IMR-90 (cell line): ENCODE data around the gene AMOTL2. TPM values are rescaled to one million over a fixed set of nuclear protein-coding genes. Genes with fewer than 3 reads are reported as not detected.

ENCODE experiments used
- ATAC-seq: fragments of 200-7000 bp; cut with Tn5 transposase; 2 replicates; pipeline ENCODE4 v1.9.1; 2020; ENCODE audit warnings: low read depth, mild to moderate bottlenecking, moderate library complexity
- BruUV-seq: library from RNA; stranded (reverse); fragments of 400-500 nt; replicated peaks from 2 replicates; lab custom pipeline; 2021; lab: Mats Ljungman, UMichigan
- CTCF ChIA-PET: fragments of 300-600 bp; formaldehyde crosslinking; extraction: SDS; loops from one replicate; lab custom pipeline; 2021; ENCODE audit warnings: antibody characterized with exemption; lab: Yijun Ruan, JAX
- POLR2A ChIA-PET: fragments of 300-600 bp; sonication (Branson Sonifier 250); formaldehyde crosslinking; loops from one replicate; lab custom pipeline; 2022; ENCODE audit warnings: antibody characterized with exemption; ENCODE audit not compliant: unreplicated experiment; lab: Charles Lee
- DNase-seq: peaks from one replicate; pipeline ENCODE4 v3.0.0; 2013
- H2AFZ ChIP-seq: replicated peaks from 2 replicates; pipeline ENCODE3; 2013; ENCODE audit warnings: low read length, mild to moderate bottlenecking; ENCODE audit not compliant: poor library complexity
- H2AK5ac ChIP-seq: 2 replicates; pipeline ENCODE4 v1.6.1; 2013; ENCODE audit warnings: low read depth, low read length, inconsistent platforms
- H2AK9ac ChIP-seq: replicated peaks from 2 replicates; pipeline ENCODE3; 2013; ENCODE audit warnings: mild to moderate bottlenecking, low read depth, low read length, moderate library complexity; ENCODE audit not compliant: poor library complexity
- H2BK120ac ChIP-seq: 2 replicates; pipeline ENCODE4 v1.6.1; 2013; ENCODE audit warnings: low read depth, low read length, inconsistent platforms
- H2BK15ac ChIP-seq: 3 replicates; pipeline ENCODE4 v1.6.1; 2013; ENCODE audit warnings: low read depth, low read length, inconsistent platforms
- H2BK20ac ChIP-seq: 2 replicates; pipeline ENCODE4 v1.6.1; 2013; ENCODE audit warnings: low read depth, mild to moderate bottlenecking, inconsistent platforms, low read length, moderate library complexity
- H2BK5ac ChIP-seq: 2 replicates; pipeline ENCODE4 v1.6.1; 2013; ENCODE audit warnings: mild to moderate bottlenecking, low read depth, low read length, inconsistent platforms; ENCODE audit not compliant: poor library complexity, severe bottlenecking
- H3K14ac ChIP-seq: replicated peaks from 2 replicates; pipeline ENCODE4 v1.6.1; 2013; ENCODE audit warnings: low read depth, low read length, inconsistent platforms
- H3K18ac ChIP-seq: 2 replicates; pipeline ENCODE4 v1.6.1; 2013; ENCODE audit warnings: low read depth, low read length, control low read depth
- H3K23ac ChIP-seq: 2 replicates; pipeline ENCODE4 v1.6.1; 2013; ENCODE audit warnings: low read depth, low read length, inconsistent platforms
- H3K27ac ChIP-seq: 2 replicates; pipeline ENCODE4 v1.5.1; 2013; ENCODE audit warnings: mild to moderate bottlenecking, control low read depth, low read length; ENCODE audit not compliant: insufficient read depth
- H3K27me3 ChIP-seq: 2 replicates; pipeline ENCODE4 v1.6.1; 2013; ENCODE audit warnings: low read length; ENCODE audit not compliant: control insufficient read depth, insufficient read depth
- H3K36me3 ChIP-seq: 2 replicates; pipeline ENCODE4 v1.6.1; 2013; ENCODE audit warnings: low read length, mixed read lengths; ENCODE audit not compliant: control insufficient read depth, insufficient read depth
- H3K4ac ChIP-seq: 2 replicates; pipeline ENCODE4 v1.6.1; 2013; ENCODE audit warnings: low read depth, low read length, inconsistent platforms
- H3K4me1 ChIP-seq: 2 replicates; pipeline ENCODE4 v1.6.1; 2013; ENCODE audit warnings: low read length, mixed read lengths; ENCODE audit not compliant: control insufficient read depth, insufficient read depth
- H3K4me2 ChIP-seq: 2 replicates; pipeline ENCODE4 v1.6.1; 2013; ENCODE audit warnings: low read depth, mild to moderate bottlenecking, control low read depth, low read length, moderate library complexity
- H3K4me3 ChIP-seq: 2 replicates; pipeline ENCODE4 v1.5.1; 2013; ENCODE audit warnings: low read depth, mild to moderate bottlenecking, control low read depth, low read length, moderate library complexity; ENCODE audit not compliant: insufficient read depth
- H3K56ac ChIP-seq: 2 replicates; pipeline ENCODE4 v1.6.1; 2013; ENCODE audit warnings: low read length, inconsistent platforms; ENCODE audit not compliant: insufficient read depth; ENCODE audit errors: extremely low read depth
- H3K79me1 ChIP-seq, 2 experiments: 2 replicates each; pipeline ENCODE4 v1.6.1; 2013; ENCODE audit warnings: low read length in 2 of 2, inconsistent platforms in 1 of 2, low read depth in 1 of 2
- H3K9ac ChIP-seq: 2 replicates; pipeline ENCODE4 v1.6.1; 2013; ENCODE audit warnings: low read depth, low read length, control low read depth
- H3K9me1 ChIP-seq: 2 replicates; pipeline ENCODE4 v1.6.1; 2013; ENCODE audit warnings: low read length, inconsistent platforms; ENCODE audit not compliant: insufficient read depth
- H3K9me3 ChIP-seq: 2 replicates; pipeline ENCODE4 v1.6.1; 2013; ENCODE audit warnings: low read length; ENCODE audit not compliant: control insufficient read depth, insufficient read depth
- H4K20me1 ChIP-seq: 2 replicates; pipeline ENCODE4 v1.6.1; 2013; ENCODE audit warnings: low read length, inconsistent platforms; ENCODE audit not compliant: insufficient read depth
- H4K5ac ChIP-seq: 2 replicates; pipeline ENCODE4 v1.6.1; 2013; ENCODE audit warnings: mild to moderate bottlenecking, low read depth, low read length, control low read depth
- H4K8ac ChIP-seq, 2 experiments: 2 replicates each; pipeline ENCODE4 v1.6.1; 2013; ENCODE audit warnings: low read depth in 2 of 2, low read length in 2 of 2, control low read depth in 1 of 2, inconsistent platforms in 1 of 2
- H4K91ac ChIP-seq: 2 replicates; pipeline ENCODE4 v1.6.1; 2013; ENCODE audit warnings: low read depth, low read length, inconsistent platforms; ENCODE audit not compliant: insufficient read depth
- BHLHE40 ChIP-seq: fragments of 150-350 bp; IDR thresholded peaks from 2 replicates; pipeline ENCODE4 v1.6.1; 2016; ENCODE audit warnings: mild to moderate bottlenecking, low read depth, low read length
- CEBPB ChIP-seq: IDR thresholded peaks from 2 replicates; pipeline ENCODE4 v1.6.1; 2012; ENCODE audit warnings: low read depth, low read length, improper control_type of control experiment
- CTCF ChIP-seq: conservative IDR thresholded peaks from 2 replicates; pipeline ENCODE4 v1.5.1; 2012; ENCODE audit warnings: mild to moderate bottlenecking, low read depth, low read length, improper control_type of control experiment
- MAFK ChIP-seq: IDR thresholded peaks from 2 replicates; pipeline ENCODE4 v1.6.1; 2012; ENCODE audit warnings: low read depth, low read length, improper control_type of control experiment
- MAZ ChIP-seq: IDR thresholded peaks from 2 replicates; pipeline ENCODE4 v1.6.1; 2012; ENCODE audit warnings: low read depth, mild to moderate bottlenecking, low read length, improper control_type of control experiment, moderate library complexity, borderline replicate concordance
- RAD21 ChIP-seq: IDR thresholded peaks from 2 replicates; pipeline ENCODE4 v1.6.1; 2012; ENCODE audit warnings: low read length, improper control_type of control experiment
- RFX5 ChIP-seq: IDR thresholded peaks from 2 replicates; pipeline ENCODE4 v1.8.0; 2012; ENCODE audit warnings: low read depth, mild to moderate bottlenecking, low read length, moderate library complexity
- SMC3 ChIP-seq: fragments of 150-350 bp; IDR thresholded peaks from 2 replicates; pipeline ENCODE4 v1.6.1; 2016; ENCODE audit warnings: low read depth, mild to moderate bottlenecking, antibody characterized with exemption, low read length, moderate library complexity
- USF2 ChIP-seq: fragments of 150-350 bp; IDR thresholded peaks from 2 replicates; pipeline ENCODE4 v1.6.1; 2017; ENCODE audit warnings: mild to moderate bottlenecking, antibody characterized with exemption, low read length, low read depth
- WGBS, 2 experiments: methylation state at CpG; one replicate each; pipeline versions ENCODE4 v1.1.5 to v1.1.7; 2013; ENCODE audit warnings: missing lambda C conversion rate in 2 of 2; ENCODE audit not compliant: insufficient read length in 1 of 2; ENCODE audit errors: extremely low coverage in 2 of 2; 5-methylcytosine and 5-hydroxymethylcytosine counted together
- dilution Hi-C: fragments of 300-500 bp; cut with HindIII; formaldehyde crosslinking; loops from one replicate; pipeline ENCODE4 v1.14.3; 2018; ENCODE audit warnings: low sequenced_read_pairs; ENCODE audit not compliant: unreplicated experiment
- in situ Hi-C: fragments of 300-500 bp; cut with MboI; formaldehyde crosslinking; loops from 3 replicates; pipeline ENCODE4 v1.14.3; 2019; ENCODE audit warnings: low sequenced_read_pairs, inconsistent platforms, mixed read lengths
- intact Hi-C: fragments of 100-400 bp; cut with micrococcal nuclease; formaldehyde crosslinking; loops from 2 replicates; pipeline ENCODE4 v1.10.0; 2022
- polyA plus RNA-seq, 3 experiments: library from polyadenylated mRNA; depleted of rRNA; stranded (reverse); fragments of >200 nt; gene quantifications; 2 replicates each; pipeline ENCODE4 v1.2.3, GENCODE V29; 2012; ENCODE audit warnings: low replicate concordance in 1 of 3
- total RNA-seq: library from RNA; depleted of rRNA; stranded (reverse); fragments of >200 nt; gene quantifications from 2 replicates; pipeline ENCODE4 v1.2.3, GENCODE V29; 2012

The AMOTL2 gene
- total and polyA plus RNA-seq, 2 of the 4 experiments (the other 2 are of a cell fraction) = 162 to 176 TPM

GRCh38 chr3:134356411-134357040, 17.7 kb downstream of the AMOTL2 start:
- Histone ChIP-seq H4K91ac (peak overlapping the region; percentile 96), H3K4me2 (no peak overlapping the region), H3K79me1 (peaks cover 21 to 78% of the 10 kb centered on the region in 2 experiments), H3K27ac (peak overlapping the region; percentile 95), H2AK9ac (peak overlapping the region; percentile 53), H4K5ac (peak overlapping the region; percentile 83), H4K8ac (peak overlapping the region; percentile 79 to 88; a peak in 3 of 4 replicates), H3K9me3 (no peaks in the 10 kb centered on the region), H2AK5ac (peak overlapping the region; percentile 96), H3K4ac (peak overlapping the region; percentile 98), H3K14ac (peak overlapping the region; percentile 99), H3K18ac (peak overlapping the region; percentile 88), H3K27me3 (no peaks in the 10 kb centered on the region), H2BK15ac (peak overlapping the region; percentile 78; the same call in 1 of the 3 replicates), H2AFZ (no peak overlapping the region), H3K4me3 (no peak overlapping the region), H3K36me3 (peaks cover 69% of the 10 kb centered on the region), H3K9me1 (peaks cover 47% of the 10 kb centered on the region), H3K9ac (peak overlapping the region; percentile 55), H3K56ac (no peak overlapping the region; the same call in 1 of the 2 replicates), H2BK120ac (peak overlapping the region; percentile 96; the same call in 1 of the 2 replicates), H2BK20ac (0 out of 2 replicates have a peak overlapping the region, but pooled peaks have one; percentile 84), H2BK5ac (peak overlapping the region; percentile 95), H4K20me1 (peaks cover 82% of the 10 kb centered on the region), H3K23ac (peak overlapping the region; percentile 99), H3K4me1 (peaks cover 51% of the 10 kb centered on the region)
- in situ Hi-C loops = loop anchor here (5.0 kb wide), 1 partner anchor 116 kb away; no protein-coding TSS in a partner anchor
- POLR2A ChIA-PET = interaction anchor here (1.4 kb wide), 1 partner anchor 117 kb away, joined by 3 read pairs; no protein-coding TSS in a partner anchor
- BruUV-seq = TSS peak; percentile 92
- intact Hi-C loops = no loop called here
- dilution Hi-C loops = no loop called here
- TF ChIP-seq MAFK = no peak
- TF ChIP-seq RAD21 = no peak
- TF ChIP-seq MAZ = no peak
- no peak for TF ChIP-seq USF2
- TF ChIP-seq CEBPB = no peak
- TF ChIP-seq BHLHE40 = no peak
- no peak for TF ChIP-seq CTCF
- TF ChIP-seq SMC3 = no peak
- no peak for TF ChIP-seq RFX5
- DNase-seq (no peak), ATAC-seq (no peak)
- CTCF ChIA-PET = interaction anchor here (1.0 kb wide), 1 partner anchor 21 kb away, joined by 3 read pairs; no protein-coding TSS in a partner anchor
- 97% methylated on average over 5 of the region's 9 CpGs; no CpG with 5 or more reads in 1 of the 2 experiments for WGBS, 2 experiments
